GM18498 (cell line): ENCODE results near the gene EPO.

Source experiments
- ATAC-seq: cut with Tn5 transposase; IDR thresholded peaks from one replicate; pipeline ENCODE4 v1.9.1; 2021; ENCODE audit warnings: mild to moderate bottlenecking, moderate library complexity; ENCODE audit not compliant: unreplicated experiment

Gene EPO

DNA sequence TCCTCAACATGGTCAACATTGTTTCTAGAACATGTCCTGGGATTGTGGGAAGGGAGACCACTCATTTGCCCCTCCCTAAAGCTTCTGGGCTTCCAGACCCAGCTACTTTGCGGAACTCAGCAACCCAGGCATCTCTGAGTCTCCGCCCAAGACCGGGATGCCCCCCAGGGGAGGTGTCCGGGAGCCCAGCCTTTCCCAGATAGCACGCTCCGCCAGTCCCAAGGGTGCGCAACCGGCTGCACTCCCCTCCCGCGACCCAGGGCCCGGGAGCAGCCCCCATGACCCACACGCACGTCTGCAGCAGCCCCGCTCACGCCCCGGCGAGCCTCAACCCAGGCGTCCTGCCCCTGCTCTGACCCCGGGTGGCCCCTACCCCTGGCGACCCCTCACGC lies at the start of gene EPO:
Gene EPO, plus strand, starts transcription at position 190 of the 392 bp plus-strand sequence. CDS start 513 bp downstream, outside the sequence.
- ATAC-seq = no peak

DNA sequence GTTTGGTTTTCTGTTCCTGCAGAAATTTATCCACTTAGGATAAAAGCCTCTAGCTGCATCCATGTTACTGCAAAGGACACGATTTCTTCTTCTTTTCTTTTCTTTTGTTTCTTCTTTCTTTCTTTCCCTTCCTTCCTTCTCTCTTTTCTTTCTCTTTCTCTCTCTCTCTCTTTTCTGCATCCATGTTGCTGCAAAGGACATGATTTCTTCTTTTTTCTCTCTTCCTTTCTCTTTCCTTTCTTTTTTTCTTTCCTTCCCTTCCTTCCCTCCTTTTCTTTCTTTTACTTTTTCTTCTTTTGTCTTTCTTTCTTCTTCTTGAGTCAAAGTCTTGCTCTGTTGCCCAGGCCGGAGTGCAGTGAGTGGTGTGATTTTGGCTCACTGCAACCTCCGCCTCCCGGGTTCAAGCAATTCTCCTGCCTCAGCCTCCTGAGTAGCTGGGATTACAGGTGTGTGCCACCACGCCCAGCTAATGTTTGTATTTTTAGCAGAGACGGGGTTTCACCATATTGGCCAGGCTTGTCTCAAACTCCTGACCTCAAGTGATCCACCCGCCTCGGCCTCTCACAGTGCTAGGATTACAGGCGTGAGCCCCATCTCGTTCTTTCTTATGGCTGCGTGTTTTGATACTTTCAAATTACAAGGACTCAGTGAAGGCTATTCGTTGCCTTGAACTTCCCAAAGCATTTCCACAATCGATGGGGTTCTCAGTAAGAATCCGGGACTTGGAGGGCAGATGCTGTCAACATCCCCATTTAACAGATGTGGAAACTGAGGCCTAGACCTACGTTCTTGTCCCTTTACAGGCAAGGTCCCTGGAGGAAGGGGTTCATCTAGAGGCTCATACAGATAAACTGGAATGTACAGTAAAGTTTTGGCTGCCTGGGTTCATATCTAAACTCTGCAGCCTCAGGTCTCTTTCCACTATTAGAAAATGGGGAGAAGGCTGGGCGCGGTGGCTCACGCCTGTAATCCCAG lies 48.6 kb upstream of the EPO start:
- ATAC-seq = no peak

DNA sequence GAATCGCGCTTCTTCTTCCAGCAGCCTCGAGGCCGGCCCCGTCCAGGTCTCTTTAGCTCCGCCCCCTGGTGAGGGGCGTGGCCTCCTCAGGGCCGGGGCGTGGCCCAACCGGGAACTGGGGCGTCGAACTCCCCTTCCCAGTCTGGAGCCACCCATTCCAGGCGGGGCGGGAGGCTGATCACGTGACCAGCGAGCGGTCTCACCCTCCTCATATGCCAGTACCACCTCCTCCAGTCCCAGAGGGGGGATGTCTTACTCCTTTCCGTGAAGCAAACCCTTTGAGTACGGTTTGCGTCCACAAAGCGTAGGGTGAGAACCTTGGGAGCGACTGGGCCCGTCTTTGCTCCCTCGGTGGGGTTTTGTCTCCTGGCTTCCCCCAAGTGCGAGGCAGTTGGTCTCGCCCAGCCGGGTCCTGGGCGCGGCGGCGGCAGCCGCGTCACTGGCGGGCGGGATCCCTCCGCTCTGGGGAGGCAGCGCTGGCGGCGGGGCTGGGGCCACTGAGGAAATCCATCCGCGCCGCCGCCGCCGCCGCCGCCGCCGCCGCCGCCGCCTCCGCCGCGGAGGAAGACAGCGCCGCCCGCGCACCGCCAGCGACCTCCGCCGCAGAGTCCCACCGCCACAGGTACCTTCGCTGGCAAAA lies 46.8 kb upstream of the EPO start, which contains the start of gene GNB2:
Gene GNB2, plus strand, starts transcription at position 439 of the 640 bp plus-strand sequence. CDS start 2,526 bp downstream, outside the sequence.
- ATAC-seq = peak; percentile 55

DNA sequence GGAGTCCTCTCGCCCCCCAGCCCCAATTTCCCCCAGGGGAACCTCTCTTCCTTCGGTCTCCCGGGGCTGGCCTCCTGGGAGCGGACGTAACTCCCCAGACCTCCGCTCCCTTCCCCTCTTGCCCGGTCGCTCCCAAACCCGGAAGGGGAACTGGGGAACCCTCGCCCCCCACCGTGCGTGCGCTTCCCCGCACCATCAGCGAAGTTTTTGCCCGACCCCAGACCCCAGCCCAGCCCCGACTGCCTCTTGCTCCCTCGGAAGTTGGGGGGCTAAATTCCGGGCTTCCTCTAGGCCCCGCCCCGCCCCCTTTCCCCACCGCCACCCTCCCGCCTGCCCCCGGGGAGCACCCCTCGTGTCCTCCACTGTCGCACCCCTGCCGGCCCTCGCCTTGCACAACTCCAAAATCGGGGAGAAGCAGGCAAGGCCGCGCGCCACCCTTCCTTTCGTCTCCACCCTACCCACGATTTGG lies 46.3 kb upstream of the EPO start:
- ATAC-seq = no peak

DNA sequence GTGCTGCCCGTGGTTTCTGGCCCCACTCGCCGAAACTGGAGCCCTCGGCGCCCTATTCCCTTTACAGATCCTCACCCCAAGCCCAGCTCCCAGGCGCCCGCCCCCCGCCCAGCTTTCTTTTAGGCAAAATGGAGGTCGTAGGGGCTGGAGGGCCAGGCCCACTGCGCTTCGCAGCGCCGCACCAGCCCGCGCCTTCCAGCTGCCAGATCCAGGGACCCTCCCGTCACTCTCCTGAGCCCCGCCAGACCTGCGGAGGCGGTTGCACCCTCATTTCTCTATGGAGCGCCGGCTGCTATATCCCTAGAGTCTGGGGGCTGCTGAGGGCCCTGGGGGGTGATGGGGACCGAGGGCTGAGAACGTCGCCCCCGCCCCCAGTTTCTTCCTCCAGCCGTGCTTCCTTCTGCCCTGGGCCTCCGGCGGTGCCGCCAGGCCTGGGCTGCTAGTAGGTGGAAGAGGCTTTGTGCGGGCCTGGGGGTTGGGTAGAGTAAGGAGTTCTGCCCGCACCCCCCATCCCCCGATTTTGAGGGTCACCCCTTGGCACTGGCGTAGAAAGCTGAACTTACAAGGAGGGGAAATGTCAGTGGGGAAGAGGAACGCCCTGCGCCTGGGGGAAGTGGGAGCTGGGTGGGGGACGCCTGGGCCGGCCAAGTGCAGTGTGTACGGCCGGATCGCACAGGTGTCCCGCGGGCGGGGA lies 45.7 kb upstream of the EPO start:
- no peak for ATAC-seq

DNA sequence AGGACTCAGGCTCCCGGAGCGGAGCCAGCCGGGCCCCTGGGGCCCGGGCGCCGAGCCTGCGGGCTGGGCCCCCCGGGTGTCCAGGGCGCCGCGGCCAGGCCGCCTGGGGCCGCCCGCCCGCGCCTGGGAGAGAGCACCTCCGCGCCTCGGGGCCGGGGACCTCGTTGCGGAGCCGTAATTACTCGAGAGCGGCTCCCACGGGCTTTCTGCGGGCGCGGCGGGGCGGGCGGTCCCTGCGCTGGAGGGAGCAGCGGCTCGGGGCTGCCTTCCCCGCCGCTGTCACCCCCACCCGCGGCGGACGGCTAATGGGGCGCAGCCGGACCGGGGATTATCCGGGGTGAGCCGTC lies 45.2 kb upstream of the EPO start:
- ATAC-seq = no peak

DNA sequence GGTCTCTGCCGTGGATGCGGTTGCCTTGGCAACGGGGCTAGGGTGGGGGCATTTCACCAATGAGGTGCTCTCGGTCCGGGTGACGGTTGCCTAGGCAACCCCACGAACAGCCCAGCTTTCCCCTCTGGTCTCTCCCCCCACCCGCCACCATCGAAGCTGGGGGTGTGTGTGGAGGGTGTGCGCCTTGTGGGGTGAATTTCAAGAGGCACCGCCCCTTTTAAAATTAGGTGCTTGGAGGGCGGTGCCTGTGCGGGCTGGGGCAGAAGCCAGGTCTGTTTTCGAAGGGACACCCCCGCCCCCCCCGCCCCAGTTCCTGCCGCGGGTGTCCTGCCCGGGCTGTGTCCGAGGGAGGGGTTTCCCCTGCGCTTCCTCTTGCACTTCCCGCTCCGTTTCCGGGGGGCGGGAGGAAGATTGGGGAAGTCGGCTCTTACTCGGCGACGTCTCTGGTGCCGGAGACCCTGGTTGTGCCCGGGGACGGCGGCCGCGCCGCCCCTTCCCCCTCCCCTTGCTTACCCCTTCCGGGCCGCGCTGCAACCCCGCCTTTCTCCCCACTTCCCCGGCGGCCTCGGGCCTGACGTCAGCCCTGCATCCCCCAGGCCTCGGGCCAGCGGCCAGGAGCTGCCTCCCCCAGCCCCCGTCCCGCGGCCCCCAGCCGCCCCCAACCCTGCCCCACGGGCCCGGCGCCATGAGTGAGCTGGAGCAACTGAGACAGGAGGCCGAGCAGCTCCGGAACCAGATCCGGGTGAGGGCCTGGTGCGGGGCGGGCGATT lies 44.5 kb upstream of the EPO start:
- peak; percentile 38 for ATAC-seq

DNA sequence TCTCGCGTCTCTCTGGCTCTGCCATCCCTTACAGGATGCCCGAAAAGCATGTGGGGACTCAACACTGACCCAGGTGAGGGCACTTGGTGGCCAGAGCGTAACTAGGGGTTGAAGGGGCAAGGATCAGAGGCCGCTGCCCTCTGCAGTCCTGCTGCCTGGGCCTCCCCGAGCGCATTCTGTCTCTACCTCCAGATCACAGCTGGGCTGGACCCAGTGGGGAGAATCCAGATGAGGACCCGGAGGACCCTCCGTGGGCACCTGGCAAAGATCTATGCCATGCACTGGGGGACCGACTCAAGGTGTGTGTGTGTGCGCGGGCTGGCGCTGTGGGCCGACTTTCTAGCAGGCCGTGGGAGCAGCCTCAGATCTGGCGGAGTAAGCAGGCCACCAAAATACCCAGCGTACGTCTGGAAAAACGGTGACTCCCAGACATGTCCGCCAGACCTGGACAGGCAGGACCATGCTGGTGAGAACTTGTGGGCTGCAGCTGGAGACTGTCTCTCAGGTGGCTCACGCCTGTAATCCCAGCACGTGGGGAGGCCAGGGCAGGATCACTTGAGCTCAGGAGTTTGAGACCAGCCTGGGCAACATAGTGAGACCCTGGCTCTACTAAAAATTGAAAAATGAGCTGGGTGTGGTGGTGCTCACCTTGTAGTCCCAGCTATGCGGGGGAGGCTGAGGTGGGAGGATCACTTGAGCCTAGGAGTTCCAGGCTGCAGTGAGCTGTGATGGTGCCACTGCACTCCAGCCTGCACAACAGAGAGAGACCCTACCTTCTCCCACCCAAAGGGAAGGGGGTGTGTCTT lies 43.6 kb upstream of the EPO start:
- ATAC-seq = no peak

DNA sequence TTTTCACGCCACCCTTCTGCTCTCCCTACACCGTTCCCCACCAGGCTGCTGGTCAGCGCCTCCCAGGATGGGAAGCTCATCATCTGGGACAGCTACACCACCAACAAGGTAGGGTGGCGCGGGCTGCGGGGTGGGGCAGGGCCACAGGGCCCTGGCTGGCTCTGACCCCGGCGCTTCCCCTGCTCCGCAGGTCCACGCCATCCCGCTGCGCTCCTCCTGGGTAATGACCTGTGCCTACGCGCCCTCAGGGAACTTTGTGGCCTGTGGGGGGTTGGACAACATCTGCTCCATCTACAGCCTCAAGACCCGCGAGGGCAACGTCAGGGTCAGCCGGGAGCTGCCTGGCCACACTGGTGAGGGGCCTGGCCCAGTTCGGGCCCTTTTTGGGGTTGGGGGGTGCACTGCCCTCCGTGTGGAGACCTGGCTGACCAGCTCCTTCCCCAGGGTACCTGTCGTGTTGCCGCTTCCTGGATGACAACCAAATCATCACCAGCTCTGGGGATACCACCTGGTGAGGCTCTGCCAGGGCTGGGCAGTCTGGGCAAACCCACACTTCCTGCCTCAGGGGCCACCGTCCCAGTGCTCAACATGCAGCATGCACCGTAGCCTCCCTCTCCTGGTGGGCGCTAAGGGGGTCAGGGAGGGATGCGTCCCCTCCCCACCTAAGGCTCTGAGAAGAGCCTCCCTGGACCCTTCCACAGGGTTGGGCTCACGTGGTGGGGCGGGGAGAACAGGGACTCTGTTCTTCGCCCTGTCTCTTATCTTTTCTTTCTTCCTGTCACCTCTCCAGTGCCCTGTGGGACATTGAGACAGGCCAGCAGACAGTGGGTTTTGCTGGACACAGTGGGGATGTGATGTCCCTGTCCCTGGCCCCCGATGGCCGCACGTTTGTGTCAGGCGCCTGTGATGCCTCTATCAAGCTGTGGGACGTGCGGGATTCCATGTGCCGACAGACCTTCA lies 42.7 kb upstream of the EPO start:
- no peak for ATAC-seq

DNA sequence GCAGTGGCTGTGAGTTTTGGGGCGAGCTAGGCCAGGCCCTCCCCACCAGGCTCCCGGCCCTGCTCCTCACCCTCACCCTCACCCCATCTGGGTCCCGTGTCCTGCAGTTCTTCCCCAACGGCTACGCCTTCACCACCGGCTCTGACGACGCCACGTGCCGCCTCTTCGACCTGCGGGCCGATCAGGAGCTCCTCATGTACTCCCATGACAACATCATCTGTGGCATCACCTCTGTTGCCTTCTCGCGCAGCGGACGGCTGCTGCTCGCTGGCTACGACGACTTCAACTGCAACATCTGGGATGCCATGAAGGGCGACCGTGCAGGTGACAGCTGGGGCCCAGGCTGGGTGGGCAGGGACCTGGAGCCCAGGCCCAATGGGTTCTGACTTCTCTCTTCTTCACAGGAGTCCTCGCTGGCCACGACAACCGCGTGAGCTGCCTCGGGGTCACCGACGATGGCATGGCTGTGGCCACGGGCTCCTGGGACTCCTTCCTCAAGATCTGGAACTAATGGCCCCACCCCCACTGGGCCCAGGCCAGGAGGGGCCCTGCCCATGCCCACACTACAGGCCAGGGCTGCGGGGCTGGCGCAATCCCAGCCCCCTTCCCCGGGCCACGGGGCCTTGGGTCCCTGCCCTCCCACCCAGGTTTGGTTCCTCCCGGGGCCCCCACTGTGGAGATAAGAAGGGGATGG lies 41.8 kb upstream of the EPO start:
- no peak for ATAC-seq

DNA sequence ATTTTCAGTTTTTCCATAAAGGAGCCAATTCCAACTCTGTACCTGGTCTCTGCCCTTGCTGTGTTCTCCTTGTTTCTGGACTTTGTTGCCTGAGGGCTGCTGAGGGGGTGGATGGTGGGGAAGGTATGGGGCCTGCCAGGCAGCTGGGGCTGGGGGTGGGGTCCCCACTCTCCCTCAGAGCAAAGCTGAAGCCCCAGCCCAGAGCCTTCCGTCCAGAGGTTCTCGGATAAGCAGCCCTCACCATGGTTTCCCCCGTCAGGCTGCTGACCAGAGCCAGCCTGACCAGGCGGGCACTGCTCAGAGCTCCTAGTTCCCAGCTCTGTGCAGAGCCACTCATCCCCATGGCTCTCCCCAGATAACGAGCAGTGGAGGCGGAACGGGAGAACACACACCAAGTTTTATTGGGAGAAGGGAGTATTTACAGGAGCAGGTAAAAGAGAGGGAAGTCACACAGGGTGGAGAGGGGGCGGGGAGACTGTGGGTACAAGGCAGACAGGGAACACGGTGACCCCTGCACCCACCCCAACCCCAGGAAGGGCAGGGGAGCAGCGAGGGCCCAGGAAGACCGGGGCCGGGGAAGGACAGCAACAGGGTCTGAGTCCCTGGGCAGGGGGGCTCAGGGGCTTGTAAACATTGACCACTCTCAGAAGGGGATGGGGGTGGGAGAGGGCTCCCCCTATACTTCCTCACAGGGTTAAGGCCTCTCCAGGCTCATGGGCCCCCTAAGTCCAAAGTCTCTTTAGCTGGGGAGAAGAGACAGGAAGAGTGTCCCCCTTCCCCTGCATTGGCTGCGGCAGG lies 40.9 kb upstream of the EPO start:
- ATAC-seq = no peak

DNA sequence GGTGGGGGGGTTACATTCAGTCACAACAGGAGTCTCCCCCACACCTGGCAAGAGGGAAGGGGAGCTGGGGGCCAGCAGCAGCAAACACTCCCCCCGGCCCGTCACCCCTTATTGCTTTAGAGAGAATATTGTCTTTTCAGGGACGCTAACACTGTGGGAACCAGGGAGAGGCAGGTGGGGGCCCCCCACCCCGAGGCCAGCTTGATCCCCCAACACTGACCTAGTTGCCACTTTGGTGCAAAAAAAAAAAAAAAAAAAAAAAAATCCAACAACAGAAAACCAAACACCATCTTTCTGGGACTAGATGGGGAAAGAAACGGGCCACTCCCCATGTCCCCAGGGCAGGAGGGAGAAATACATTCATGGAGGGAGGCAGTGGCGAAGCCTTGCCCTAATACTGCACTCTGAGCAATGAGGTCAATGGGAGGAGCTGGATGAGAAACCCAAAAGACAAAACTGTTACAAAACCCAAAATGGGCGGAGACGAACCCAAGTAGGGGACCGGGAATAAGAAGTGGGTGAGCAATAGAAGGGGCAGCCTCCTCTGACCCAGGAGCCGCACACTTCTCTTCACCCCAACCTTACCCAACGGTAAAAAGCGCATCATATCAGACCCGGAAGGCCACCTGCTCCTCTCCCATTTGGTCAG lies 40.2 kb upstream of the EPO start:
- no peak for ATAC-seq

DNA sequence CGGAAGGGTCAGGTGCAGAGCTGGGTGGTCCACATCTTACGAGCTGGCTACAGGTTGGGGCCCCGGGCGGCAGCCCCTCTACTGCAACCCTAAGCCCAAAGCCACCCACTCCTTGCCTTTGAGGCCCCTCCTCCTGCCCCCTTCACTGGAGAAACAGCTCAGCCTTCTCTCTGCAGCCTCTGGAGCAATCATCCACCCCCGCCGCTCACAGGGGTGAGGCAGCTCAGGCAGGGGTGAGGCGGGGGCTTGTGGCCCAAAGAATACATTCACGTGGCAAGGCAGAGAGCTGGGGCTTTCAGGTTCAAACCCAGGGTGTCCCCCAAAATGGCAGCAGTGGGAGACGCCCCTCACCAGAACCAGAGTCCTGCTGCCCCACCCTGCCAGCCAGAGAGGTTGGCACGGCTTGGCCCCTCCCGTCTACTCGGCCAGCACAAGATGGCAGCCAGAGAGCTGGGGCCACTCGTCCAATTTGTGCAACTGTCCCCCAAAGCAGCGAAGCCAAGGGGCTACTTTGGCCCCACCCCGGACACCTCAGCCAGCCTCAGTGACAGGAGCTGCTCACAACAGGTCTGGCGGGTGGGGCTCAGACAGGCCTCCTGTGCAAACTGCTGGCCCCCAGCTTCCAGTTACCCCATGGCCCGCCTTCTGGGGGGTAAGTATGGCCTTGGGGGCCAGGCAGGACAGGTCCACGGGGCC lies 39.5 kb upstream of the EPO start:
- ATAC-seq = no peak

DNA sequence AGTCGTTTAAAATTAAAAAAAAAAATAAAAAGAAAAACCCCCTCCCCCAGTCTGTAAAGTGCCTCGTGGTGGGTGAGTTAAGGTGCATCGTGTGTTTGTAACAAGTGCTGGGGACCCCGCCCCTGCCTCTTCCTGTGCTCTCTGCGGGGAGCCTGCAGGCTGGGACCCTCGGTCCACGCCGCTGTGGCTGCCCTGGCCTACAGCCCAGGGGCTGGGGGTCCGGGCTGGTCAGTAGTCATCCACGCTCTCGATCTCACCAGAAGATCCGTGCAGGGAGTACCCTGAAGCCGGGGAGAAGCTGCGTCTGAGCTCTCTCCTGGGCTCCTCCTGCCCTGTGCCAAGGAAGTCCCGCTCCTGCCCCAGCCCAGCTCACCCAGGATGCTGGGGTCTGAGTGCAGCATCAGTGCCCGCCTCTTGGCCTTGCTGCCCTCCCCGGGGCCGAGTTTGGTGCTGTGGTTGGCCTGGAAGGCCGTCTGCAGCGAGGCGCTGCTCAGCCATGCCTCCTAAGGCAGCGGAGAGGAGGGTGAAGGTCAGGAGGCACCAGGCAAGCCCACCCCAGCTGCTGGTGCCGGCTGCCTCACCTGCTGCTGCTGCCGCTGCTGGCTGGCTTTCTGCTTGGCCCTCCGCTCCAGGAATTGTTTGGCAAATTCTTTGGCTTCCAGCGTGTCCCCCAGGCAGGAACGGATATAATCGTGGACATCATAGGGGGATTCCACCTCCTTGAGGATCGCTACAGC lies 38.6 kb upstream of the EPO start:
- no peak for ATAC-seq

DNA sequence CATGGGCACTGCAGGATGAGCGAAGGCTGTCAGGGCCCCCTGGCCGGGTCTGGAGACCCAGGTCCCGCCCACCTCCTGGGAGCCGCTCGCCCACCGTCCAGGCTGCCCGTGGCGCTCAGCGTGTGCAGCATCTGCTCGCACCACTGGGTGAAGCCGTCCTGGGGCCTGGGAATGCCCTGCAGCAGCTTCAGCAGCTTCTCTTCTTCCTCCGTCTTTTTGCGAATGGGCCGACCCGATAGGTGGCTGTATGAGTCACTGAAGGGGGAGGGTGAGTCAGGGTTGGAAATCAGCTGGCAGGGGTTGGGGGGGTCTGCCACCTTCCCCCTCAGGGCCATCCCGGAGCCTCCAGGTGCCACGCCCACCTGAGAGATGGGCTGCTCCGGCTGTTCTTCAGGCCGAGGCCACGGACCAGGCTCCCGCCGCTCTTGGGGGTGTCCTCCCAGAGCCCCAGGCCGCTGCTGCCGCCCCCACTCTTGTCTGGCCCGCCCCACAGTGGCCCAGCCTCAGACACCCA lies 38.0 kb upstream of the EPO start:
- no peak for ATAC-seq
